Measurements from ENCODE around the gene HIVEP1. TPM values are rescaled to one million over a fixed set of nuclear protein-coding genes. Genes with fewer than 3 reads are reported as not detected.

HIVEP1 gene
- total RNA-seq, 1 experiment from 2014 or later, result 8.5 TPM

DNA sequence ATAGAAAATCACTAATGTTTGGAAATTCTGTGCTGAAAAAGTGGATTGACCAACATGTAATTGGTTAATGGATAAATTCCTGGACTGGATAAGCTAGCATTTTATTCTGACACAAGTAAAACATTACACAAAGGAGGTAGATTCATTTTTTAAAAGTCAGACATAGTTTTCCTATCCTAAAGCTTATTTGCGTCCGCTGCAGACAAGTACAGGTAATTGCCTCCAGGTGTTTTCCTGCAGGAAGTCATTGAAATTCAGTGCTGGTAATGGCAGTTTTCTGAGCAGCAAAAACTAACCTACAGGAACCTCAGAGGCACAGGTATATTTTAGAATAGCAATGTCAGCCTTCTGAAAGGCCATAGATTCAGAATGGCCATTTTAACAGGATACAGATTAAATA lies 20.0 kb upstream of the HIVEP1 start:
- no peak for DNase-seq (ENCODE audit: extremely low read depth, low read depth)

DNA sequence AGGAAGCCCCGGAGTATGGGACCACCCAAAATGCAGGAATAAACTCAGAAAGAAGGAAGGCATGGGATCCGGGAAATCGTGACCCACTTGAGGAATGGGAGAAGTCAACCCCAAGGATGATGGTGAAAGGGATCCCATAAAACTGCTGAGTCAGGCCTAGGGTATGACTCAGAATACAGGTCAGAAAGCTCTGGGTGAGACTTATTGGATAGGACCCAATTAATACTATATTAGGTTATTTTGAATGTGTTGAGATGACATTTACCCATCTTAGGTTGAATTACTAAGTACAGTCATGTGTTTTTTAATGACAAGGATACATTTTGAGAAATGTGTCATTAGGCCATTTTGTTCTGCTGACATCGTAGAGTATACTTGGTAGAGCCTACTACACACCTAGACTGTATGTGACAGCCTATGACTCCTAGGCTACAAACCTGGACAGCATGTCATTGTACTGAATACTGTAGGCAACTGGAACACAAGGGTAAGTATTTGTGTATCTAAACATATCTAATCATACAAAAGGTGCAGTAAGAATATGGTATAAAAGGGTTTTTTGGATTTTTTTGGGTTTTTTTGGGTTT lies 17.1 kb upstream of the HIVEP1 start:
- no peak for DNase-seq (ENCODE audit: extremely low read depth, low read depth)

DNA sequence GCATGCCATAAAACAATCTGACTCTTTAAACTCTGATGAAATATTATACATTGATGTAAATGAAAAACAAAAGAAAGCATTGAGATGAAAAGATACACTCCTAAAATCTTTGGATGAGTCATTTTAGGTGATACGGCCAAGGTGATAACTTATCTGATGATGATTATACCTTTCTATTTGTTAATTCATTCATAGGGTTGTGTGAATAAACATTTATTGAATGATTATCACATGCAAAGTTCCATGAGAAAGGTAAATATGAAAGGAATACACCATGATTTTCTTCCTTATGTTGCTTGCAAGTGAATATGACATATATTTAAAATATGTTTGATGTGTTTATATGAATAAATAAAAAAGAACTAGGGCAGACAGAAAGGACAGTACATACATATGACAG lies 15.4 kb upstream of the HIVEP1 start:
- no peak for DNase-seq (ENCODE audit: extremely low read depth, low read depth)

DNA sequence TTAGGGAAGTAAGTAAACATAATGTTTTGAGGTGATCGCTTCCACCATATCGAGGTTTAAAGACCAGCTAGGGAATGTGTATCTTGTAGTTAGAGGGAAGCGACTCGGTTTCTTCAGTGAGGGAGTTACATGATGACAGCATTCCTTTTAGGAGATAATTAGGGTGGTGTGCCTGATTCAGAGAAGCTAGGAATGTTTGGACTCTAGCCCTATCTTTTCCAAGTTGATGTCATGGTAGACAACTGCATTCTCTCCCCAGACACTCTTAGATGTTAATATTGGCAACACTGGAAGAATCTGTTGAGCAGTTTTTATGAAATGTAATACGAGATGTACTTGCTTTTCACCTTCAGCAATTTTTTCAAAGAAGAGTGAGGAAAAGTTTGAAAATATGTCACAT lies 12.9 kb upstream of the HIVEP1 start:
- DNase-seq (ENCODE audit: extremely low read depth, low read depth), result no peak

DNA sequence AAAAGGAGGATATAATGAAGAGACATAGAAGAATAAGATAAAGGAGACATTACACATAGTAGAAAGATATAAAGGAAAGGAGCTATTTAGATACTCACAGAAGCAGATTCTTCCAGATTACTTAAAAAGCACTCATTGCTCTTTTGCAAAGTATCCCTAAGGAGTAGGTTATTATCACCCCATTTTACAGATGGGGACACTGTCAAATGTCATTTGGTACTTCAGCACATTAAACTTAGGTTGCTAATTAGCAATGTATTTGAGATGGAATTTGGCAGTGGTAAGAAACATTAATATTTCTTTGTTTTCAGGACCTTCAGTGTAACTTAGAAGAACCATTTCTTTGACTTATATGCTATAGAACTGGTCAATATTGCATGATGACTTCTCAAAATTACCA lies 11.9 kb upstream of the HIVEP1 start:
- DNase-seq (ENCODE audit: extremely low read depth, low read depth), result no peak

DNA sequence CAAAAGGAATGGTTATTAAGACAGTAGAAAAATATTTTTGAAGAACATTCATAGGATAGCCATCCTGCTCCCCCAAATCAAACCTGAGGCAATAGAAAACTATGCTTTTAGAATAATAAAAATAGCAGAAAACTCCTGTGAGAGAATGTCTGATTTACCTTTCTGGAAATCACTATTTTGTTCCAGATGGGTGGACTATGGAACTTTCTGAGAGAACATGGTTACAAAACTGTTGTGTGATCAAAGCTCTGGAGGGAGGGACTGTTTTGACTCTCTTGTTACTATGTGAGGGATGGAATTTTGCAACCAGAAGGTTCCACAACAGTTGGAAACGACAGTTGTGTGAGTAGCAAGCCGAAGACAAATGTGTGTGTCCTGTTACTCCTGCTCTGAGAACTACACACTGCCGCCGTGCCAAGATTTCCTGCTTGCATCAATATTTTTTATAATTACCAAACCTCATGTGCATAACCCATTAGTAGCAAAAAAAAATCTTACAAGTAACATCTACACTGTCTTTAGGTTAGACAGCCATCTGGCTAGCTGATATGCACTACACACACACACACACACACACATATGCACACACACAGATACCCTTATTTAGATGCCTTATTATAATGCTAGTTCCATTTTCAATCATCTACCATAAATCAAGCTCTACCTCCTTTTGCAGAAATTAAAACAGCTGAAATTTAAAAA lies 11.0 kb upstream of the HIVEP1 start:
- DNase-seq (ENCODE audit: extremely low read depth, low read depth), result no peak

DNA sequence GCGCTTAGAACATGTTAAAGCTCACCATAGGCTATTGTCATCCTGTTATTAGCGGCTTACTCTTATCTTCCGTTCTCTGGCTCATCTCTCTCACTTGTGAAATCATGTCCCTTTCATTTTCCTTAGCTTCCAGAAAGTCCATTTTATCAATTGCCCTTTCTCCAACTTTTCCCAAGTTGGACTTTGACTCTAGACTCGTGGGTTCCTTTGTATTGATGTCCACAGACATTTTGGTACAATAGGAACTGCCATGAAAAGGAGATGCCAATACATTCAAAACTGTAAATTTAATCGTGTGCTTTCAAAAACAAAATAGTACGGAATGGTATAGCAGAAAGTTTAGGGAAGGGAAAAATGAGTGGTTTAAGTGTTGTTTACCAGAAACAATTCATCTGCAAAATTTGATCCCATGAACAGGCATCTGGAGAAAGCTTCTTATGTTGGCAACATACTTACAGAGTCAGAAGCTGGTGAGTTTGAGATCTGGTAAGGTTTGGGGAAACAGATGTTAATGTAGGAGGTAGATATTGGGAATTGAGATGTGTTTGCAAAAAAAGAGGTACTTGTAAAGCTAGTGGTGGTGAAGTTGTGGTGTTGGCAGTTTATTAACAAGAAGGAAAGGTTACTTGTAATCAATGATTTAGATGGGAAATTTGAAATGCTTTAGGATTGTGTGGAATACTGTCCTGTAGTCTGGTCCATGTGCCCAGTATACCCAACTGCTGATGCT lies 10.2 kb upstream of the HIVEP1 start:
- no peak for DNase-seq (ENCODE audit: extremely low read depth, low read depth)

DNA sequence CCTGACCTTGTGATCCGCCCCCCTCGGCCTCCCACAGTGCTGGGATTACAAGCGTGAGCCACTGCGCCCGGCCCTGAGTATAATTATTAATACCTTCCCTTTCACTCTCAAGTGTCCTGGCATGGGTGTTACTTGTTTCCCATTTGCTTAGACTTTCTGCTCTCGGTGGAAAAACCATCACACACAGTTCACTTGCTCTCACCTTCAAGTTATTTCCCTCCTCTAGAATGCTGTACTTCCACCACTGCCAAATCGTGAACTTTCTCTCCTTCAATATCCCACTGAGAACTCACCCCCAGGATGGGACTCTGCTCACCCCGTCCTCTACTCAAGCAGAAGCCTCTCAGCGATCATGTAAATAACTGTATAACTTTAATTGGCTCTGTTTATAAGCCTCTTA lies 4.6 kb upstream of the HIVEP1 start:
- no peak for DNase-seq (ENCODE audit: extremely low read depth, low read depth)

DNA sequence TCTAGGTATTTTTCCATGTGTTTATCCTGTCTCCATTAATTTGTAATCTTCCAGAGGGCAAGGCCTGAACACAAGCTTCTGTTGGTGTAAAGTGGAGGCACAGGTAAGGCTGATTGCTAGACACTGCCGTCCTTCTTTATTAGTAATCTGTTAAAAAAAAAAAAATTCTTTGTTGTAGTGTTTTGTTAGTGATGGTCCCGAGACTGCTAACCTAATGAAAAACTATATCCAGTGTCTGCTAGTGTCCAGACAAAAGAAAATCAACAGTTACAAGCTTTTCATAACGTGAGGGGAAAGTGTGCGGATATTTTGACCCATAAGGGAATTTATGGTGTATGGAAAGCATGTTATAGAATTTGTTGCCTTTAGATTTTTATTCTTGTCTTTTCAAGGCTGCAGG lies 4.2 kb upstream of the HIVEP1 start:
- no peak for DNase-seq (ENCODE audit: extremely low read depth, low read depth)

DNA sequence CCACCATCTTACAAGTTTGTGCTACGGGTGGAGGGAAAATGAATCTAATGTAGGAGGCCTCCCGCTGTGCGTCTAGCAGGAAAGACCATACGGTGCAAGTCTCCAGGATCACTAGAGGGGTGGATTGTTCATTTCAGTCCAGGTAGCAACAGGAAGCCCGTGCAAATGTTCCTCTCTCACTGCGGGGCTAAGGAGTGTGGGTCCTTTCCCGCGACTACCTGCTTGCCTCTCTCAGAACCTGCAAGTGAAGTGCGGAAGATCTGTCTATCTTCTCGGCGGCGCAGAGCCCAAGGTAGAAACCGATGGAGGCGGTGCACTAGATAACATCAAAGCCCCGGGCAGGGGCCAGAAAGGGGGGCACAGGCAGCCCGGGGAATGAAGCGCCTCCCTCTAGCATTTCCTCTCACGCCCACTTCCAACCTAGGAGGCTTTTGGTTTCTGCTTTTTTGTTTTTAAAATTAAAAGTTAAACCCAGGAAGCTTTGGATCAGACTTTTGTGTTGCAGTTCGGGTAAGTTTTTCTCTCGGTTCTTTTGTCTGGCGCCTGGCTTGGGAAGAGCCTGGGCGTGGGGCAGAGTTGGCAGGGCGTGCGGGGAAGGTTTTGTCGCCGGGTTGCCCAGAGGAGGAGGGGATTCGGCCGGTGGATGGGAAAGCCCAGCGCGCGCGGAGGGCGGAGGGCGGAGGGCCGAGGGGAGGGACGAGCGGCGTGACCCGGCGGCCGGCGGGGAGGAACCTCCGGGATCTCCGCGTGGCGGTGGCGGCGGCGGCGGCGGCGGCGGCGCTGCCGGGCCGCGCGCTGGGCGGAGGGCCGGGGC lies 3.5 kb upstream of the HIVEP1 start:
- peak; percentile 43 for DNase-seq (ENCODE audit: extremely low read depth, low read depth)

DNA sequence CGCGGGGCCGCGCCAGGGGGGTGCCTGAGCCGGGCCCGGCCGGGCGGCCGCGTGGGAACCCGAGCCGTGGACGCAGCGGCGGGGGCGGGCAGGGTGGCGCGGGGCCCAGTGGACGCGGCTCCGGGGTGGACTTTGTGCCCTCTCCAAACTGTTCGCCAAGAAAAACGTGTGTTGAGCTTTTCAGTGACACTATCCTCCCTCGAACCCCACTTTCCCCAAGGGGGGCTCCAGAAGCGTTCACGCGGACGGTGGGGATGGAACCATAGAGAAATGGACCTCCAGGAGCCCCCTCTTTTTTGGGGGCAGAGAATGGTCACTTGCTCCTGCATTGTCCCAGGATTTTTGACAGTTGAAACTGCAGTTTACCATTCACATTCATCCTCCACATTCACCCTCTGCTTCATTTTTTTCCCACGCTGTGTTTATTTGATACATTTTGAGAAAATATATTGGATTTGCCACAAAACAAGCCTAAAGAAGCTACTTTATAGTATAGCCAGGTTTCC lies 2.9 kb upstream of the HIVEP1 start:
- no peak for DNase-seq (ENCODE audit: extremely low read depth, low read depth)

DNA sequence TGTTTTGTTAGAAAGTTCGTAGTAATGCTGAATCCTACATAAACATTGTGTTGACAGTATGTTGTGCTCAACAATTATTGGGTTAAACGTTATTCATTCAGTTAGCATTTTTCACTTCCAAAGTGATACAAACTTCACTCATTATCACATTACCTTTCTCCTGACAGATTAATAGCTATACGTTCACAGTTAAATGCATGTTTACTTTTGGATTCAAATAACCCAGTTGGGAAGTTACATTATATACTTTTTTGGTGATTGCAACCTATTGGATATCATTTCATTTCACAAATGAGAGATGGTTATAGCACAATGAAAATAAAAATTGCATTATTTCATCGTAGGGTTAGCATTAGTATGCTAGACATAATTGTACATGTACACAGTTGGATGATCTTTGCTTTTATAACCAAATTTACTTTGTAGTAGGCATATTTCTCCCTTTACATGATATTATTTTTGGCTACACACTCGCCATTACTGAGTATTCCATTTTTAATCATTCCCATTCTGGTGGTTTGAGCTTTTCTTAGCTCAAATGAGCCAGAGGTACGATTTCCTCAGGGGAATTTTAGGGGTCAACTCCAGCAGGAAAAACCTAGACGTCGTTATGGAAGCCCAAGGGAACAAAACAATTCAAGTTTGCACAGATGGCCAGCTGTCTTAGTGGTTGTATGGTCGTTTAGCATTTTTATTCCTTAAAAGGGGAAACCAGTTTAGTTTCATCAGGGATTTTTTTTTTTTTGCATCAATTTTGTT lies 2.1 kb upstream of the HIVEP1 start:
- DNase-seq (ENCODE audit: extremely low read depth, low read depth), result no peak

DNA sequence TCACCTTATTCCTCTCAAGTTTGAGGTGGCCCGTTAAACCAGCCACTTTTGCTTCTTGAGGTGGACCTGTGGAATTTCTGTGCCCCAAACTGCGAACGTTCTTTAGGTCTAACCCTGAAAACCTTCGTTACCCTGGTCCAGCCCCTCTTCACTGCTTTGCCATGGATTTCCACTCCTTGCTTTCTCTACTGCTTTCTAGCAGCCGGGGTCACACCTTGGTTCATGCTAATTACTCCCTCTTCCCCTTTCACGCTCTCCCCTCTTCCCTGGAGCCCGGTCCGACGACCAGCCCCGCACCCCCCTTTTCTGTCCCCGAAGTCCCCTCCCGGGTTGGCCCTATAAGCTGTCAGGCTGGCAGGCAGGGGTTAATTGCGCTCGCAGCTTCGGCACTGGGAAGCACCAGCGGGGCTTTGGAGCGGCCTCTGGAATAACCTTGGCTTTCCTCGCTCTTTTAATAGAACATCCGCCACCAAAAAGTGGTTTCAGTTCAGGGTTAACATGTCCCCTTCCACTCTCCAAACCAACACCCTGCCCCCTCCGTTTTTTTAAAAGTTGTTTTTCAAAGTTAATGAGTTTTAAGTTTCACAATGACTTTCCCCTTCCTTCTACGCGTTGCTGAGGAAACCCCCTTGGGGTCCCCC lies 1.4 kb upstream of the HIVEP1 start:
- DNase-seq (ENCODE audit: extremely low read depth, low read depth), result peak; percentile 43

DNA sequence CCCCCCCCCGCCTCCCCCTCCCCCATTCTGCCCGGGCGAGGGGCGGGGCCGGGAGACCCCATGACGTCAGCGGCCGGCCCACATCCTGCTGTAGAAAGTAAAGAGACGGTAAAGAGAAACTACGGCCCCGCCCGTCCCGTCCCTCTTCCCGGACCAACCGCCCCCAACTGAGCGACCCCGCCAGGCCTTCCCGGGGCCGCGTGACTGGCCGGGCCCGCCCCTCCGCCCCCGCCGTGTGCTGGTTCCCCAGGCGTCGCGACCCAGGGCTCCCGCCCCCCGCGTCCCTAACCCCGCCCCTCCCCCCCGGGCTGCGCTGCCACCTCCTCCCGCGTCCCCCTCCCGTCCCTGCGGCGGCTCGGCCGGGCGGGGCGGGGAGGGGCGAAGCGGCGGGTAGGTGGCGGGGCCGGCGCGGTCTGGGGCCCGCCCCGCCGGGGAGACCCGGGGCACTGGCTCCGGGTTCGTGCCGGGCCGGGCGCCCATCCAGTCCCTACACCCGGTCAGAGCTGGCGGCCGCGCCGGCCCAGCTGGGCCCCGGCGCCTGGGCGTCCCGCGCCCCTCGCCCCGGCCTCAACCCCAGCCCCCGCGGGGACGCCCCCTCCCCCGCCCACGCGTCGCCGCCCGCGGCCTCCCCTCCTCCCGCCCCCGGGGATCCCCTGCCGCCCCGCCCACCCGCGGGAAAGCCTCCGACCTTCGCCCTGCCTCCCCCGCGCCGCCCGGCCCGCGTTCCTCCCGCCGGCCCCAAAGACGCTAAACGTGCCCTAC lies 655 bp upstream of the HIVEP1 start:
- peak; percentile 93 for DNase-seq (ENCODE audit: extremely low read depth, low read depth)

DNA sequence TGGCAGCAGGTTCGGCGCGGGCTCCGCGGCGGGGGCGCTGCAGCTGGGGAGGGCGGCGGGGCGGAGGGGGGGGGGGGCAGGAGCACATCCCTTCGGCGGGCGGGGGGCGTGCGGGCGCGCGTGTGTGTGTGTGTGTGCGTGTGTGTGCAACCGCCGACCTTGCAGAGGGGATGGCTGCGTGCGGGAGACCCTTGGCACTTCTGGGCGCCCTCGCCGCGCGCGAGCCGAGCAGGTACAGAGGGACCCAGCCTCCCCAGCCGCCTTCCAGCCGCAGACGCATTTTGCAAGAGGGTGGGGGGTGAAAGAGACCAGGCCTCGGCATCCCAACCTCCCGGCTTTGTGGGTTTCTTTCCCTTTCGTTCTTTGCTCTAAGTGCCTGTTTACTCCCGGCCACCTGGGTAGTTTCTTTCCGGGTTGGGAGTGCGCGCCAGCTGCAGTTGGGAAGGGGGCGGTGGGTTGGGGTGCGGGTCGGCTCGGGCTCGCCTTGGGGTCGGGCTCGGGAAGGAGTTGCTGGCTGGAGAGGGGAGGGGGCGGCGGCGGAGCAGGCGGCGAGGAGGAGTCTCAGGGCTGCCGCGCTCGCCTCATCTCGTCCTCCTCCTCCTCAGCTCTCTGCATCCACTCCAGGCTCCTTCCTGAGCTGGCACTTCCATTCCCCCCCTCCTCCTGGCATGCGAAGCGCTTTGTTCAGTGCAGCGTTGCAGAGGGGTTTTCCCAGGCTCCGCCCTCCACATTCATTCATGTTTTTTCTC lies 620 bp downstream of the HIVEP1 start:
- peak; percentile 58 for DNase-seq (ENCODE audit: extremely low read depth, low read depth)

DNA sequence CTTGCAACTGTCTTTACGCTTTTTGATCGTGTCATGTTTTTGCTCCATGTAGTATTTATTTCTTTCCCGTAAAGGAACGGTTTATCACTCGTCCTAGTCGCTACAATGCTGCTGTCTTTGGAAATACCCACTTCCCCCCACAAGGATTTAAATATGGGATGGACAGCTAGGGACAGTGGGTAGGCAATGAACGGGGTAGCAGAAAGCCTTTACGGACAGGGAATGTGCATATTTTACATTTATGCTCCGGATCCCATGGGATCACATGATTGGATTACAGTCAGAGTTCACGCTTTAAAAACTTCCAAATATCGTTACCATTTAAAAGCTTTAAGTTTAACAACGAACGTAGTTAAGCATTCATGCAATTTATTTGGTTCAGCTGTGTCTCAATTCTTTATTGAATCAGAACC lies 1.2 kb downstream of the HIVEP1 start:
- no peak for DNase-seq (ENCODE audit: extremely low read depth, low read depth)

DNA sequence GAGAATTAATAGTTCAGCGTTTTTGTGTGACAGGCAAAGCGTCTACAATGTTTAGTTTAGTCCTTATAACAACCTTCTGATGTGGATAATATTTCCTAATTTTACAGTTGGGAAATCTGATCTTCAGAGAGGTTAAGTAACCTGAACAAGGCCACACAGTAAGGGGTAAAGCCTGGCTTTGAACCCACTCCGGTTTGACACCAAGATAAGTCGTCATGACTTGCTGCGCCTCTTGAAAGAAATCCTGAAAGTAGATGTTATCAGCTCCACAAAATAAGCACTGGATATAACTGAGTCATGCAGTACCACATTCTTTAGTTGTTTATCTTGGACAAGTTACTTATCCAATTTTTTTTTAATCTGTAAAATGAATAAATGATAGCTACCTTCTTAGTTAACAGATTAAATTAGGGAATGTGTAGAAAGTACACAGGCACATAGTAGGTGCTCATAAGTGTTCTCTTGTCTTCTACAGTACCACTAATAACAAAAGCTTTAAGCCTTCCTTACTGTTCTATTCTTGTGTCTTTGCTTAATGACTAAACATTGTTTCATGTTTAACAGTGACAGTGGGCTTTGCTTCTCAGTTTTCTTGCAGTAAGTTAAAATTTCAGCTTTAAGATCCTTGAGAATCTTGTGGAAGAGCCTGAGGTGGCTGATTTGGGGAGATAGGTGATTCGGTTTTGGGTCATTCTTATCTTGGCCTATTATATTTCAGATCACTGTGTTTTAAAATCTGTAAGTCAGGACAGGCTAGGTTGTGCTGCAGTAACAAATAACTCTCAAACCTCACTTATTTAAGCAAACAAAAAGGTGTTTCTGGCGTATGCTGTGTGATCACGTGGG lies 2.1 kb downstream of the HIVEP1 start:
- no peak for DNase-seq (ENCODE audit: extremely low read depth, low read depth)

DNA sequence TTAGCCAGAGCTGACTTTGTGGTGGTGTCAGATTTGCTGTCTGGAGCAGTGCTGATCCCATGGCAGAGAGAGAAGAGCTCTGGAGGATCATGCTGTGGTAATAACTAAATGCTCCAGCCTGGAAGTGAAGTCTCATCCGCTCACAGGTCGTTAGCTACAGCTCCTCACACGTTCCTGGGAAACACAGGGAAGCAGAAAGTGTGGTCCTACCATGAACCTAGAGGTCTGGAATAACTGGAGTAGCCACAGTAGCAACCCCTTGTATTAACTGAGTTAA lies 2.7 kb downstream of the HIVEP1 start:
- no peak for DNase-seq (ENCODE audit: extremely low read depth, low read depth)
